Common myeloid progenitor, CD34-positive (primary cell): ENCODE measurements around the gene SLC66A1.

Source experiments
- CTCF ChIA-PET: fragments of 350-600 bp; sonication (Branson Sonifier 250); formaldehyde crosslinking; loops from one replicate; lab custom pipeline; 2021; ENCODE audit warnings: antibody characterized with exemption; lab: Charles Lee
- POLR2A ChIA-PET: fragments of 350-600 bp; sonication (Branson Sonifier 250); formaldehyde crosslinking; loops from one replicate; lab custom pipeline; 2021; ENCODE audit warnings: antibody characterized with exemption; lab: Charles Lee
- DNase-seq, 3 donors: peaks; one replicate each; pipeline versions ENCODE4 v3.0.0 to v3.0.0-alpha.2; 2013
- H3K27ac ChIP-seq, 2 experiments: 1 replicate in 1 of 2; 2 replicates in 1 of 2; pipeline ENCODE4 v1.7.0; 2013; ENCODE audit warnings: inconsistent platforms in 2 of 2, low read length in 2 of 2, mild to moderate bottlenecking in 2 of 2, low read depth in 1 of 2, moderate library complexity in 1 of 2; ENCODE audit not compliant: severe bottlenecking in 2 of 2, insufficient read depth in 1 of 2, poor library complexity in 1 of 2
- H3K27me3 ChIP-seq, 5 experiments: replicated peaks in 2 of 5; 1 replicate in 3 of 5; 2 replicates in 2 of 5; pipeline versions ENCODE4 v1.6.1 to v1.7.0; 2013; ENCODE audit warnings: low read length in 4 of 5, mild to moderate bottlenecking in 2 of 5, moderate library complexity in 2 of 5, inconsistent platforms in 1 of 5; ENCODE audit not compliant: insufficient read depth in 5 of 5, control insufficient read depth in 4 of 5
- H3K36me3 ChIP-seq, 4 experiments: 1 replicate in 2 of 4; 2 replicates in 2 of 4; pipeline versions ENCODE4 v1.6.1 to v1.7.0; 2013; ENCODE audit warnings: low read length in 3 of 4, control low read depth in 1 of 4, mild to moderate bottlenecking in 1 of 4; ENCODE audit not compliant: control insufficient read depth in 4 of 4, insufficient read depth in 4 of 4
- H3K4me1 ChIP-seq, 4 experiments: 1 replicate in 3 of 4; 2 replicates in 1 of 4; pipeline versions ENCODE4 v1.6.1 to v1.7.1; 2013; ENCODE audit warnings: low read length in 3 of 4, mild to moderate bottlenecking in 3 of 4, control low read depth in 1 of 4, inconsistent platforms in 1 of 4, moderate library complexity in 1 of 4; ENCODE audit not compliant: control insufficient read depth in 4 of 4, insufficient read depth in 4 of 4; ENCODE audit errors: control extremely low read depth in 1 of 4
- H3K4me3 ChIP-seq, 7 experiments: 1 replicate in 4 of 7; 2 replicates in 3 of 7; pipeline versions ENCODE4 v1.5.1 to v1.7.0; 2013; ENCODE audit warnings: mild to moderate bottlenecking in 7 of 7, low read length in 6 of 7, moderate library complexity in 6 of 7, inconsistent platforms in 2 of 7, low read depth in 2 of 7, control low read depth in 1 of 7; ENCODE audit not compliant: insufficient read depth in 4 of 7, control insufficient read depth in 1 of 7; ENCODE audit errors: extremely low read depth in 1 of 7
- H3K9me3 ChIP-seq, 5 experiments: 1 replicate in 4 of 5; 2 replicates in 1 of 5; pipeline versions ENCODE4 v1.6.1 to v1.7.1; 2013; ENCODE audit warnings: low read length in 4 of 5, mild to moderate bottlenecking in 2 of 5, inconsistent platforms in 1 of 5, low read depth in 1 of 5, moderate library complexity in 1 of 5; ENCODE audit not compliant: control insufficient read depth in 4 of 5, insufficient read depth in 2 of 5; ENCODE audit errors: control extremely low read depth in 1 of 5
- WGBS: methylation state at CpG from one replicate; pipeline ENCODE4 v1.1.5; 2013; ENCODE audit not compliant: insufficient coverage; 5-methylcytosine and 5-hydroxymethylcytosine counted together

SLC66A1 gene

DNA sequence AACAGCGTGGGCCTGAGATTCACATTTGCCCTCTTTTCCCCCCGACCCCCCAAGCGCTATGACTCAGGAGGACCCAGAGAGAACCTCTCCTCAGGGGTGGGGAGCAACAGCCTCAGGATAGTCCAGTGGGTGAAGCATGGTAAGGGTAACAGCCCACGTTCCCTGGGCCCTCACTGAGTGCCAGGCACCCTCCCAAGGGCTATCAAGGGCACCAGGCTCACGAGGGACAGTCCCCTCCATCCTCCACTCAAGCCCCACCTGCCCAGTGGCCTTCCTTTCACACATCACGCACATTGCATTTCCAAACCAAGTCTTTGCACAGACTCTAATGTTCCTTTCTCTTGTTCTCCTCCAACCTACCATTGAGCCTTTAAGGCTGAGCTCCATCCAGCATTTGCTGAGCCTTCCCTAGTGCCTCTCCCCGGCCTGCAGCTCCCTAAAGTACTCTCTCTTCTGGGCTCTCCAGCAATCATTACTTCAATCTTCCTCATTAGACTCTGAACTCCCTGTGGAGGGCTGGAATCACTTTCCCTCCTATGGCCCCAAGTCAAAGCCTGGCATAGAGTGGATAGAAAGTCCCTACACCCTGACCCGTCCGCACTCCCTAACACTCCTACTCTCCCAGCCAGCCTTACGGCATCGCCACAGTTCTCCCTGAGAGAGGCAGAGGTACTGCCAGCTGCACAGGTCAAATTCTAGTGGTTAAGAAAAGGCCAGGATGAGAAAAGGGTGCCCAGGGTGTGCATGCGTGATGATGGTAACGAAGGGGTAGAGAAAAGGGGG is 1.2 kb upstream of the SLC66A1 start:
- H3K36me3 ChIP-seq: peaks cover 2 to 34% (median 25%) of the 10 kb centered on the region in 4 experiments
- H3K4me3 ChIP-seq: peak overlapping the region; percentile 52 to 87 (median 79)
- no peaks in the 10 kb centered on the region for H3K27me3 ChIP-seq
- H3K4me1 ChIP-seq: peaks cover 0 to 48% (median 43%) of the 10 kb centered on the region in 4 experiments
- ChIA-PET POLR2A (no interaction called here), CTCF (interaction anchor here (1.4 kb wide), 1 partner anchor 70 kb away, joined by 4 read pairs; no protein-coding TSS in a partner anchor)
- peak overlapping the region in 1 of 2 experiments; percentile 64 for H3K27ac ChIP-seq
- no peaks in the 10 kb centered on the region for H3K9me3 ChIP-seq
- WGBS: 59% methylated on average over 9 of the region's 13 CpGs
- DNase-seq: peak in 1 of 3 donors; percentile 21

GRCh38 chr1:19311503-19311930 is 609 bp upstream of the SLC66A1 start:
- peaks cover 2 to 28% (median 20%) of the 10 kb centered on the region in 4 experiments for H3K36me3 ChIP-seq
- H3K27ac ChIP-seq: peak overlapping the region; percentile 40 to 64
- H3K27me3 ChIP-seq: no peaks in the 10 kb centered on the region
- no peak for DNase-seq
- ChIA-PET CTCF (interaction anchor here (1.4 kb wide), 1 partner anchor 70 kb away, joined by 4 read pairs; no protein-coding TSS in a partner anchor), POLR2A (no interaction called here)
- under 1% methylated on average over 29 of the region's 29 CpGs for WGBS
- H3K4me3 ChIP-seq: peak overlapping the region; percentile 52 to 87 (median 79)
- peaks cover 2 to 54% (median 49%) of the 10 kb centered on the region in 4 experiments for H3K4me1 ChIP-seq
- no peaks in the 10 kb centered on the region for H3K9me3 ChIP-seq

DNA sequence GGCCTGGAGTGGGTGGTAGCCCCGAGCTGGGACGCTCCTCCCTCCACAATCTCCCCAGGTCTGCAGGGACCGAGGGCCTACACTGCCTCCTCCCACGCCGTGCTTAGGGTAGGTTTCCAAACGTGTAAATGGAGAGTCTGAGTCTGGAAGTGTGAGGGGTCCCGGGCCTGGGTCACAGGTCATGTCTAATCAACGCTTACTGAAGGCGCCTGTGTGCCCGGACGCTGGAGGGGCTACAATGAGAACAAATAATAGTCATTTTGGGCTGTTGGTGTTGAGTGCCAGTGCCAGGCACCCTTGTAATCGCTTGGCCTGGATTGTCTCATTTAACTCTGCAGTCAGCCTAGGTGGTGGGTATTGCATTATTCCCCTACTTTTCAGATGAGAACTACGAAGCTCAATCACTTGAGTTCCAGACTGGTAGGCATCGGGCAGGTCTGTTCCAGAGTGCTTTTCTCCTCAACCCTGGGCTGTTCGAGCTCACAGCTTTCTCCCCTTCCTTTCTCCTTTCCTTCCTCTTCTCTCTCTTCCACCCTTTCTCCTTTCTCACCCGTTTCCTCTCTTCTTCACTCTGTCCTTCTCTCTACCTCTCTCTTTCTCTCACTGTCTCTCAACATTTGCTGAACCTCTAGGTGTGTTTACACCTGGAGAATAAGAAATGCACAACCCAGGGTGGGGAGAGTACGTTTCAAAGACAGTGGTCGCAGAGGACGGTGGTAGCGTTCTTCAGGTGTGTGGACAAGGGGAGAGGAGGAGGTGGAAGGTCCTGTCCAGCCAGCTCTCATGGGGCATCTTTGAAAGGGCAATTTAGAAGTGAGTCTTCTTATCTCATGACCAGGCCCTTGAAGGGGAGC is 883 bp downstream of the SLC66A1 start:
- peak; percentile 47 to 70 (median 61) for DNase-seq
- Histone ChIP-seq H3K4me3 (peak overlapping the region; percentile 52 to 87 (median 79)), H3K27ac (peak overlapping the region in 1 of 2 experiments; percentile 69), H3K36me3 (peaks cover 2 to 24% (median 7%) of the 10 kb centered on the region in 4 experiments), H3K4me1 (peaks cover 4 to 69% (median 63%) of the 10 kb centered on the region in 4 experiments), H3K9me3 (no peaks in the 10 kb centered on the region), H3K27me3 (no peaks in the 10 kb centered on the region)
- POLR2A ChIA-PET: interaction anchor here (0.6 kb wide), 1 partner anchor 420 kb away, joined by 3 read pairs; no protein-coding TSS in a partner anchor
- WGBS: 44% methylated on average over 17 of the region's 20 CpGs
- CTCF ChIA-PET: interaction anchor here (0.5 to 1.6 kb wide), 4 partner anchors 13 to 338 kb away, joined by 3 read pairs; no protein-coding TSS in a partner anchor

- H3K4me3 ChIP-seq: peak overlapping the region in 2 of 7 experiments; percentile 84 to 87
- CTCF ChIA-PET: interaction anchor here (1.4 to 1.6 kb wide), 2 partner anchors 12 to 337 kb away, joined by 3 read pairs; no protein-coding TSS in a partner anchor
- DNase-seq: no peak
- H3K9me3 ChIP-seq: no peaks in the 10 kb centered on the region
- H3K27me3 ChIP-seq: no peaks in the 10 kb centered on the region
- POLR2A ChIA-PET: no interaction called here
- 90% methylated on average over 4 of the region's 4 CpGs for WGBS
- H3K36me3 ChIP-seq: peaks cover under 1 to 23% (median 4%) of the 10 kb centered on the region in 4 experiments
- H3K4me1 ChIP-seq: peaks cover 4 to 74% (median 65%) of the 10 kb centered on the region in 4 experiments
- H3K27ac ChIP-seq: no peak overlapping the region
Observed at GRCh38 chr1:19313636-19313959, 1.5 kb downstream of the SLC66A1 start.

DNA sequence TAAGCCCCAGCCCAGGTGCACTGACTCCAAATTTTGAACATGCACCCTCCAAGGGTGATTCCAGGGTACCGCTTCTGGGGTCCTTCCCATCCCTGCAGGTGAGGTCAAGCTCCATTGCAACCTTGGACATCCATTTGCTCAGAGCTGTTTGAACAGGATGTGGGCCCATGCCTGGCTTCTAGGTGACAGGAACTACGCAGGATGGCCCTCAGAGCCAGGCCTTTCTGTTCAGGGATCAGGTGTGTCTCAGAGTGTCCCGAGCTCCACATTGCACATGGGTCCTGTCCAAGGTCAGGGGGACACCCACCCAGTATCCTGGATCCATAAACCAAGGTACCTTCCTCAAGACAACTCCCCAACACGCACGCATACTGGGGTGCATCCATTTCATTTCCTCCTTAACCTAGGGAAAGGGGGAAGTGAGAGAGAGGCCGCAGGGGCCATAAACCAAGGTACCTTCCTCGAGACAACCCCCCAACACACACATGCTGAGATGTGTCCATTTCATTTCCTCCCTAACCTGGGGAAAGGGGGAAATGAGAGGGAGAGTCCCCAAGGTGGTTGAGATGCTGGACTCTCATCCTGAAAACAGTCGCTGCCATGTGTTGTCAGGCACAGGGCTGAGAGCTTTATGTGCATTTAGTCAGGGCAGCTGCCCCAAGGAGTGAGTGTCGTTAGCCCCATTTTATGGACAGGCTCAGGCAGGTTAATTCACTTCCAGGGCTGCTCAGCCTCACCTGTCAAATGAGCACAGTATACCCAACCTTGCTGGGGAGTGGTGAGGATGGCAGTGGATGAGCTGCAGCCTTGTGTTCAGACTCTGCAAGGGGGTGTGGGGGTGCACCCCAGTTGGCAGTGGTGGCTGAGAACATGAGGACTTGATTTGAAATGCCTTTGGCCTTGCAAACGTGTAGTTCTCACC is 2.1 kb downstream of the SLC66A1 start:
- peak in 2 of 3 donors; percentile 29 to 36 for DNase-seq
- H3K4me3 ChIP-seq: no peak overlapping the region
- H3K27ac ChIP-seq: peak overlapping the region in 1 of 2 experiments; percentile 12
- H3K36me3 ChIP-seq: peaks cover 0 to 16% (median 2%) of the 10 kb centered on the region in 4 experiments
- H3K27me3 ChIP-seq: no peaks in the 10 kb centered on the region
- H3K4me1 ChIP-seq: peaks cover 4 to 74% (median 65%) of the 10 kb centered on the region in 4 experiments
- ChIA-PET POLR2A (no interaction called here), CTCF (interaction anchor here (0.8 to 2.3 kb wide), 3 partner anchors 11 to 32 kb away, joined by 3 to 5 read pairs (median 3); no protein-coding TSS in a partner anchor)
- 100% methylated on average over 4 of the region's 10 CpGs for WGBS
- H3K9me3 ChIP-seq: no peaks in the 10 kb centered on the region
